GM12878 (cell line): Measurements from ENCODE around the gene HELZ. TPM values are rescaled to one million over a fixed set of nuclear protein-coding genes. Genes with fewer than 3 reads are reported as not detected.

ENCODE experiments used
- ATAC-seq: fragments of 200-7000 bp; cut with Tn5 transposase; 3 replicates; pipeline ENCODE4 v1.9.1; 2020; ENCODE audit warnings: mild to moderate bottlenecking, moderate library complexity
- BruUV-seq: library from RNA; stranded (reverse); fragments of 400-500 nt; replicated peaks from 2 replicates; lab custom pipeline; 2021; lab: Mats Ljungman, UMichigan
- CTCF ChIA-PET: fragments of 300-600 bp; sonication (Branson Sonifier 250); formaldehyde crosslinking; extraction: SDS; loops from one replicate; lab custom pipeline; 2021; ENCODE audit warnings: inconsistent platforms; lab: Yijun Ruan, JAX
- POLR2A ChIA-PET: fragments of 350-600 bp; formaldehyde crosslinking; extraction: SDS; loops from one replicate; lab custom pipeline; 2021; ENCODE audit warnings: inconsistent platforms; lab: Charles Lee
- RAD21 ChIA-PET: fragments of 300-600 bp; sonication (Branson Sonifier 250); formaldehyde crosslinking; loops from one replicate; lab custom pipeline; 2023; ENCODE audit warnings: antibody characterized with exemption; ENCODE audit not compliant: unreplicated experiment; lab: Charles Lee
- SMC1A ChIA-PET: fragments of 300-600 bp; sonication (Branson Sonifier 250); formaldehyde crosslinking; loops from one replicate; lab custom pipeline; 2023; ENCODE audit not compliant: unreplicated experiment, uncharacterized antibody; lab: Charles Lee
- DNase-seq: peaks from one replicate; pipeline ENCODE4 v3.0.0-alpha.2; 2011; ENCODE audit warnings: low read depth, low spot score
- FAIRE-seq: peaks from 3 replicates; lab custom pipeline; 2011; peaks lifted over from hg19 to GRCh38; lab: Jason Lieb, UNC
- H2AFZ ChIP-seq: 2 replicates; pipeline ENCODE4 v1.6.0; 2011; ENCODE audit warnings: low read depth, low read length, control low read depth; ENCODE audit not compliant: control insufficient read depth
- H3K27ac ChIP-seq: 2 replicates; pipeline ENCODE4 v1.5.1; 2011; ENCODE audit warnings: control low read depth; ENCODE audit not compliant: control insufficient read depth, insufficient read depth
- H3K27me3 ChIP-seq, 2 experiments: replicated peaks in 1 of 2; 2 replicates each; pipeline versions ENCODE4 v1.6.0 to v1.6.1; 2011; ENCODE audit warnings: low read length in 1 of 2; ENCODE audit not compliant: control insufficient read depth in 2 of 2, insufficient read depth in 2 of 2
- H3K36me3 ChIP-seq, 2 experiments: 2 replicates each; pipeline ENCODE4 v1.5.1; 2011; ENCODE audit warnings: low read length in 1 of 2; ENCODE audit not compliant: control insufficient read depth in 2 of 2, insufficient read depth in 2 of 2
- H3K4me1 ChIP-seq: 2 replicates; pipeline ENCODE4 v1.6.1; 2011; ENCODE audit warnings: mild to moderate bottlenecking, low read length, moderate library complexity, mixed read lengths; ENCODE audit not compliant: control insufficient read depth, insufficient read depth
- H3K4me2 ChIP-seq: 2 replicates; pipeline ENCODE4 v1.6.0; 2011; ENCODE audit warnings: control low read depth; ENCODE audit not compliant: control insufficient read depth, insufficient read depth
- H3K4me3 ChIP-seq: fragments of 200-600 bp; sonication (generic); 2 replicates; pipeline ENCODE4 v1.5.1; 2016
- H3K79me2 ChIP-seq: 2 replicates; pipeline ENCODE4 v1.6.0; 2011; ENCODE audit warnings: low read length; ENCODE audit not compliant: control insufficient read depth, insufficient read depth
- H3K9ac ChIP-seq: 2 replicates; pipeline ENCODE4 v1.8.0; 2011; ENCODE audit warnings: low read length, control low read depth, mixed read lengths; ENCODE audit not compliant: control insufficient read depth, insufficient read depth
- H3K9me3 ChIP-seq: replicated peaks from 3 replicates; pipeline ENCODE4 v1.5.1; 2011; ENCODE audit warnings: mild to moderate bottlenecking, low read length; ENCODE audit not compliant: control insufficient read depth, insufficient read depth
- H4K20me1 ChIP-seq: 2 replicates; pipeline ENCODE4 v1.6.0; 2011; ENCODE audit not compliant: control insufficient read depth, insufficient read depth
- ESRRA ChIP-seq: IDR thresholded peaks from 2 replicates; pipeline ENCODE4 v1.6.1; 2012; ENCODE audit warnings: mild to moderate bottlenecking, low read length, improper control_type of control experiment
- ETV6 ChIP-seq, 2 experiments: fragments of 450-650 bp in 1 of 2; IDR thresholded peaks in 1 of 2; conservative IDR thresholded peaks in 1 of 2; 2 replicates each; pipeline ENCODE4 v1.6.1; 2014; ENCODE audit warnings: antibody characterized with exemption in 1 of 2, borderline replicate concordance in 1 of 2, low read depth in 1 of 2, mild to moderate bottlenecking in 1 of 2, moderate library complexity in 1 of 2
- HDGF ChIP-seq: fragments of 450-650 bp; IDR thresholded peaks from 2 replicates; pipeline ENCODE4 v1.6.1; 2016; ENCODE audit warnings: antibody characterized with exemption
- IKZF2 ChIP-seq, 2 experiments: fragments of 450-650 bp; IDR thresholded peaks; 2 replicates each; pipeline ENCODE4 v1.6.1; 2017; ENCODE audit warnings: mild to moderate bottlenecking in 2 of 2, moderate library complexity in 2 of 2
- KAT2A ChIP-seq: conservative IDR thresholded peaks from 2 replicates; pipeline ENCODE4 v1.6.1; 2011; ENCODE audit warnings: low read depth, low read length; ENCODE audit not compliant: control insufficient read depth
- NFXL1 ChIP-seq: fragments of 450-650 bp; IDR thresholded peaks from 2 replicates; pipeline ENCODE4 v1.6.1; 2017; ENCODE audit warnings: antibody characterized with exemption, mild to moderate bottlenecking, borderline replicate concordance
- NFYA ChIP-seq: IDR thresholded peaks from 2 replicates; pipeline ENCODE4 v1.6.1; 2011; ENCODE audit warnings: low read depth, mild to moderate bottlenecking, low read length, improper control_type of control experiment, borderline replicate concordance
- RELA ChIP-seq: fragments of 450-650 bp; IDR thresholded peaks from 2 replicates; pipeline ENCODE4 v1.8.0; 2014; ENCODE audit warnings: borderline replicate concordance; ENCODE audit not compliant: partially characterized antibody
- SMARCA5 ChIP-seq: fragments of 450-650 bp; IDR thresholded peaks from 2 replicates; pipeline ENCODE4 v1.6.1; 2017; ENCODE audit warnings: mild to moderate bottlenecking
- SUZ12 ChIP-seq: fragments of 200-600 bp; sonication (generic); IDR thresholded peaks from one replicate; pipeline ENCODE4 v1.6.1; 2018; ENCODE audit warnings: antibody characterized with exemption, mild to moderate bottlenecking; ENCODE audit not compliant: unreplicated experiment
- ZNF217 ChIP-seq: fragments of 450-650 bp; IDR thresholded peaks from 2 replicates; pipeline ENCODE4 v1.6.1; 2017; ENCODE audit warnings: antibody characterized with exemption, mild to moderate bottlenecking
- WGBS: methylation state at CpG from one replicate; pipeline ENCODE4 v1.1.6; 2016; ENCODE audit warnings: low lambda C conversion rate; ENCODE audit not compliant: insufficient replicate concordance, insufficient coverage; ENCODE audit errors: missing lambda C conversion rate; 5-methylcytosine and 5-hydroxymethylcytosine counted together
- in situ Hi-C: fragments of 300-500 bp; cut with MboI; formaldehyde crosslinking; loops from 9 replicates; pipeline ENCODE4 v1.14.3; 2018; ENCODE audit warnings: mixed read lengths
- intact Hi-C: fragments of 100-400 bp; cut with micrococcal nuclease; formaldehyde crosslinking; loops from one replicate; pipeline ENCODE4 v1.14.2; 2022; ENCODE audit not compliant: unreplicated experiment
- polyA plus RNA-seq, 11 experiments: library from polyadenylated mRNA; depleted of rRNA in 4 of 11; unstranded in 6 of 11; stranded (reverse) in 5 of 11; fragments of >200 nt; fragmentation: Nextera tagmentation in 4 of 11; fragmentation: Illumina TruSeq in 1 of 11; extraction: Ambion mirVana in 4 of 11; extraction: Trizol in 1 of 11; gene quantifications; 1 replicate in 1 of 11; 2 replicates in 10 of 11; pipeline versions ENCODE4 v1.2.1 to v1.2.3, GENCODE V29; 2011 to 2016; ENCODE audit warnings: inconsistent platforms in 2 of 11, missing spikeins in 2 of 11, low read depth in 1 of 11
- total RNA-seq, 4 experiments: library from RNA; depleted of rRNA in 3 of 4; stranded (reverse); fragments of >200 nt in 3 of 4; fragmentation: Illumina TruSeq in 1 of 4; extraction: Trizol in 1 of 4; gene quantifications; 2 replicates each; pipeline versions ENCODE4 v1.2.1 to v1.2.3, GENCODE V29; 2013 to 2021
- TF ChIP-seq, protein P1 (sequence below): fragments of 450-650 bp; IDR thresholded peaks from 2 replicates; pipeline ENCODE4 v1.6.1; 2017; ENCODE audit warnings: low read depth, mild to moderate bottlenecking, moderate library complexity
- TF ChIP-seq, protein P2 (sequence below): IDR thresholded peaks from 2 replicates; pipeline ENCODE4 v1.6.1; 2011; ENCODE audit warnings: borderline replicate concordance, low read depth, mild to moderate bottlenecking, moderate library complexity, mixed read lengths, low read length; ENCODE audit not compliant: insufficient read depth; ENCODE audit errors: extremely low read length
- TF ChIP-seq, protein P3 (sequence below): fragments of 150-350 bp; IDR thresholded peaks from 2 replicates; pipeline ENCODE4 v1.6.1; 2016; ENCODE audit warnings: low read depth, low read length
- TF ChIP-seq, protein P4 (sequence below), 3 experiments: IDR thresholded peaks in 2 of 3; conservative IDR thresholded peaks in 1 of 3; 2 replicates each; pipeline ENCODE4 v1.5.1; 2011; ENCODE audit warnings: low read depth in 3 of 3, low read length in 3 of 3, mild to moderate bottlenecking in 3 of 3, control low read depth in 2 of 3, moderate library complexity in 2 of 3, inconsistent platforms in 1 of 3, mixed read lengths in 1 of 3; ENCODE audit not compliant: control insufficient read depth in 2 of 3, insufficient read depth in 1 of 3; ENCODE audit errors: extremely low read depth in 1 of 3

The HELZ gene
- total and polyA plus RNA-seq, 10 of the 15 experiments (the other 5 are each of a cell fraction or from before 2014, with no cell fraction given): 1.5 to 36.8 (median 19.1) TPM

DNA sequence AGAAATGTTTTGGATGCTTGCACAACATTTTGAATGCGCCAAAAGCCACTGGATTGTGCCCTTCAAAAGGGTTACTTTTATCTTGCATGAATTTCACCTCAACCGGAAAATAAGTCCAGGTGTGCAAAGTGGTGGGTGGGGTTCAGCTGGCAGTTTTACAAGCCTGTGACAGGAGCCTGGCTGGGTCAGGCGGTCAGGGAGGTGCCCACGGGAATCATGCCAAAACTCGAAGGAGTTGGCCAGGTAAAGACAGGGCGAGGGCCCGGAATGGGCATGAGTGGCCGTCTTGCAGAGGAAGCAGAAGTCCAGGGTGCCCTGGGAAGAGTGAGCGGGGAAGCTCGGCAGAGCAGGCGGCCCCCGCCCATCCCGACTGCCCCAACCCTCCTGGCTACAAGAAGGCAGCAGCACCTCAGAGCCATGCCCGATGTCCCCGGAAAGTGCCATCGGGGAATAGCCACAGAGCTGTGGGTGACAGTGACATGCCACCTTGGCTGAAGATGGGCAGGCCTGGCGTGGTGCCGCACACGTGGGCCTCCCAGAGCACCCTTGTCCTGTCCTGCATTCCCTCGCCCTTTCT is 219.7 kb downstream of the HELZ start (continued):
- TF ChIP-seq NFXL1: no peak
- no peak for TF ChIP-seq ETV6 (conservative IDR thresholded peaks at IDR 0.05 in 1 of 2, IDR thresholded peaks at IDR 0.05 in 1 of 2; ENCODE audit: borderline replicate concordance in 1 of 2, low read depth in 1 of 2)
- TF ChIP-seq, all 136 proteins: peak for 0

DNA sequence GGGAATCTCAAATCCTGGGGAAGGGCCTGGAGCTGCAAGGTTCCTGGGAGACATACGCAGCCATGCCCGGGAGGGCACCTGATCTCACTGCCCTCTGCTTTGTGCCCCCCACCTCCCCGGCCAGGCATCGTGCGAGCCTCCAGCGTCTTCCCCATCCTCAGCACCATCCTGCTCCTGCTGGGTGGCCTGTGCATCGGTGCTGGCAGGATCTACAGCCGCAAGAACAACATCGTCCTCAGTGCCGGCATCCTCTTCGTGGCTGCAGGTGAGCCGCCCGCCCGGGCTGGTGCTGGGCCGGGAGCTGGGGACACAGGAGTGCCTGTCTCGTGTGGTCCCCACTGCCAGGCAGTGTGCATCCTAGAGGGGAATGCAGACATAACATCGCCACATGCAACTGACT is 220.3 kb downstream of the HELZ start:
- H3K36me3 ChIP-seq: no peaks in the 10 kb centered on the region
- no peaks in the 10 kb centered on the region for H3K27me3 ChIP-seq
- no peaks in the 10 kb centered on the region for H3K9me3 ChIP-seq
- H3K27ac ChIP-seq: no peak overlapping the region
- no peak for ATAC-seq
- CTCF ChIA-PET: no interaction called here
- SMC1A ChIA-PET: no interaction called here
- no peak for FAIRE-seq
- H3K4me1 ChIP-seq: no peaks in the 10 kb centered on the region
- no peak overlapping the region for H2AFZ ChIP-seq
- in situ Hi-C loops: no loop called here
- 69% methylated on average over 17 of the region's 17 CpGs for WGBS
- no TSS peak for BruUV-seq
- no peaks in the 10 kb centered on the region for H4K20me1 ChIP-seq
- intact Hi-C loops: no loop called here
- H3K79me2 ChIP-seq: no peaks in the 10 kb centered on the region
- DNase-seq: no peak
- no peak overlapping the region for H3K4me2 ChIP-seq
- H3K4me3 ChIP-seq: no peak overlapping the region
- no peak overlapping the region for H3K9ac ChIP-seq
- POLR2A ChIA-PET: no interaction called here
- RAD21 ChIA-PET: no interaction called here
- no peak for TF ChIP-seq IKZF2 (IDR thresholded peaks at IDR 0.05)
- no peak for TF ChIP-seq SUZ12
- TF ChIP-seq, protein P1, sequence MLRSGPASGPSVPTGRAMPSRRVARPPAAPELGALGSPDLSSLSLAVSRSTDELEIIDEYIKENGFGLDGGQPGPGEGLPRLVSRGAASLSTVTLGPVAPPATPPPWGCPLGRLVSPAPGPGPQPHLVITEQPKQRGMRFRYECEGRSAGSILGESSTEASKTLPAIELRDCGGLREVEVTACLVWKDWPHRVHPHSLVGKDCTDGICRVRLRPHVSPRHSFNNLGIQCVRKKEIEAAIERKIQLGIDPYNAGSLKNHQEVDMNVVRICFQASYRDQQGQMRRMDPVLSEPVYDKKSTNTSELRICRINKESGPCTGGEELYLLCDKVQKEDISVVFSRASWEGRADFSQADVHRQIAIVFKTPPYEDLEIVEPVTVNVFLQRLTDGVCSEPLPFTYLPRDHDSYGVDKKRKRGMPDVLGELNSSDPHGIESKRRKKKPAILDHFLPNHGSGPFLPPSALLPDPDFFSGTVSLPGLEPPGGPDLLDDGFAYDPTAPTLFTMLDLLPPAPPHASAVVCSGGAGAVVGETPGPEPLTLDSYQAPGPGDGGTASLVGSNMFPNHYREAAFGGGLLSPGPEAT: no peak
- no peak for TF ChIP-seq KAT2A
- no peak for TF ChIP-seq NFYA
- TF ChIP-seq, protein P2, sequence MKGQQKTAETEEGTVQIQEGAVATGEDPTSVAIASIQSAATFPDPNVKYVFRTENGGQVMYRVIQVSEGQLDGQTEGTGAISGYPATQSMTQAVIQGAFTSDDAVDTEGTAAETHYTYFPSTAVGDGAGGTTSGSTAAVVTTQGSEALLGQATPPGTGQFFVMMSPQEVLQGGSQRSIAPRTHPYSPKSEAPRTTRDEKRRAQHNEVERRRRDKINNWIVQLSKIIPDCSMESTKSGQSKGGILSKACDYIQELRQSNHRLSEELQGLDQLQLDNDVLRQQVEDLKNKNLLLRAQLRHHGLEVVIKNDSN: no peak
- TF ChIP-seq ZNF217: no peak
- no peak for TF ChIP-seq HDGF
- TF ChIP-seq RELA: no peak
- TF ChIP-seq, protein P3, sequence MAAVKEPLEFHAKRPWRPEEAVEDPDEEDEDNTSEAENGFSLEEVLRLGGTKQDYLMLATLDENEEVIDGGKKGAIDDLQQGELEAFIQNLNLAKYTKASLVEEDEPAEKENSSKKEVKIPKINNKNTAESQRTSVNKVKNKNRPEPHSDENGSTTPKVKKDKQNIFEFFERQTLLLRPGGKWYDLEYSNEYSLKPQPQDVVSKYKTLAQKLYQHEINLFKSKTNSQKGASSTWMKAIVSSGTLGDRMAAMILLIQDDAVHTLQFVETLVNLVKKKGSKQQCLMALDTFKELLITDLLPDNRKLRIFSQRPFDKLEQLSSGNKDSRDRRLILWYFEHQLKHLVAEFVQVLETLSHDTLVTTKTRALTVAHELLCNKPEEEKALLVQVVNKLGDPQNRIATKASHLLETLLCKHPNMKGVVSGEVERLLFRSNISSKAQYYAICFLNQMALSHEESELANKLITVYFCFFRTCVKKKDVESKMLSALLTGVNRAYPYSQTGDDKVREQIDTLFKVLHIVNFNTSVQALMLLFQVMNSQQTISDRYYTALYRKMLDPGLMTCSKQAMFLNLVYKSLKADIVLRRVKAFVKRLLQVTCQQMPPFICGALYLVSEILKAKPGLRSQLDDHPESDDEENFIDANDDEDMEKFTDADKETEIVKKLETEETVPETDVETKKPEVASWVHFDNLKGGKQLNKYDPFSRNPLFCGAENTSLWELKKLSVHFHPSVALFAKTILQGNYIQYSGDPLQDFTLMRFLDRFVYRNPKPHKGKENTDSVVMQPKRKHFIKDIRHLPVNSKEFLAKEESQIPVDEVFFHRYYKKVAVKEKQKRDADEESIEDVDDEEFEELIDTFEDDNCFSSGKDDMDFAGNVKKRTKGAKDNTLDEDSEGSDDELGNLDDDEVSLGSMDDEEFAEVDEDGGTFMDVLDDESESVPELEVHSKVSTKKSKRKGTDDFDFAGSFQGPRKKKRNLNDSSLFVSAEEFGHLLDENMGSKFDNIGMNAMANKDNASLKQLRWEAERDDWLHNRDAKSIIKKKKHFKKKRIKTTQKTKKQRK: no peak
- TF ChIP-seq, protein P4, sequence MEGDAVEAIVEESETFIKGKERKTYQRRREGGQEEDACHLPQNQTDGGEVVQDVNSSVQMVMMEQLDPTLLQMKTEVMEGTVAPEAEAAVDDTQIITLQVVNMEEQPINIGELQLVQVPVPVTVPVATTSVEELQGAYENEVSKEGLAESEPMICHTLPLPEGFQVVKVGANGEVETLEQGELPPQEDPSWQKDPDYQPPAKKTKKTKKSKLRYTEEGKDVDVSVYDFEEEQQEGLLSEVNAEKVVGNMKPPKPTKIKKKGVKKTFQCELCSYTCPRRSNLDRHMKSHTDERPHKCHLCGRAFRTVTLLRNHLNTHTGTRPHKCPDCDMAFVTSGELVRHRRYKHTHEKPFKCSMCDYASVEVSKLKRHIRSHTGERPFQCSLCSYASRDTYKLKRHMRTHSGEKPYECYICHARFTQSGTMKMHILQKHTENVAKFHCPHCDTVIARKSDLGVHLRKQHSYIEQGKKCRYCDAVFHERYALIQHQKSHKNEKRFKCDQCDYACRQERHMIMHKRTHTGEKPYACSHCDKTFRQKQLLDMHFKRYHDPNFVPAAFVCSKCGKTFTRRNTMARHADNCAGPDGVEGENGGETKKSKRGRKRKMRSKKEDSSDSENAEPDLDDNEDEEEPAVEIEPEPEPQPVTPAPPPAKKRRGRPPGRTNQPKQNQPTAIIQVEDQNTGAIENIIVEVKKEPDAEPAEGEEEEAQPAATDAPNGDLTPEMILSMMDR (IDR thresholded peaks at IDR 0.05 in 2 of 3, conservative IDR thresholded peaks at IDR 0.05 in 1 of 3; ENCODE audit: control insufficient read depth in 2 of 3, extremely low read depth in 1 of 3, insufficient read depth in 1 of 3, low read depth in 3 of 3, low read length in 3 of 3): no peak
- no peak for TF ChIP-seq SMARCA5
- no peak for TF ChIP-seq ESRRA
